Fibroblast of skin of abdomen (primary cell): ENCODE results near the gene CDK6.

Experiments
- DNase-seq: peaks from one replicate; pipeline ENCODE4 v3.0.0-alpha.2; 2013

CDK6 gene

GRCh38 chr7:92680442-92680841, 155.9 kb downstream of the CDK6 start:
- DNase-seq = peak; percentile 13

GRCh38 chr7:92678291-92678920, 158.0 kb downstream of the CDK6 start:
- no peak for DNase-seq

GRCh38 chr7:92674379-92674778, 162.0 kb downstream of the CDK6 start:
- DNase-seq = no peak

- DNase-seq = no peak
These were observed 164.7 kb downstream of the CDK6 start for GRCh38 chr7:92671505-92672169.

GRCh38 chr7:92670204-92670851, 166.0 kb downstream of the CDK6 start:
- DNase-seq = no peak

- DNase-seq = no peak
These were observed 166.7 kb downstream of the CDK6 start for GRCh38 chr7:92669616-92670165.

- DNase-seq = no peak
These were observed 167.8 kb downstream of the CDK6 start for GRCh38 chr7:92668564-92668963.

GRCh38 chr7:92667816-92668535, 168.4 kb downstream of the CDK6 start:
- DNase-seq = peak; percentile 37

GRCh38 chr7:92665926-92666325, 170.4 kb downstream of the CDK6 start:
- DNase-seq = no peak

GRCh38 chr7:92661651-92662050, 174.7 kb downstream of the CDK6 start:
- DNase-seq = no peak

GRCh38 chr7:92658671-92659070, 177.7 kb downstream of the CDK6 start:
- no peak for DNase-seq

- DNase-seq = no peak
These were observed 179.0 kb downstream of the CDK6 start for GRCh38 chr7:92657391-92657790.

GRCh38 chr7:92656121-92656520, 180.3 kb downstream of the CDK6 start:
- DNase-seq = no peak

- DNase-seq = no peak
These were observed 181.0 kb downstream of the CDK6 start for GRCh38 chr7:92655346-92655884.

- no peak for DNase-seq
These were observed 183.2 kb downstream of the CDK6 start for GRCh38 chr7:92653136-92653535.

GRCh38 chr7:92652536-92652935, 183.8 kb downstream of the CDK6 start:
- no peak for DNase-seq

GRCh38 chr7:92650391-92650790, 186.0 kb downstream of the CDK6 start:
- DNase-seq = no peak

GRCh38 chr7:92648067-92648466, 188.3 kb downstream of the CDK6 start:
- no peak for DNase-seq

GRCh38 chr7:92647652-92648051, 188.7 kb downstream of the CDK6 start:
- no peak for DNase-seq

GRCh38 chr7:92647011-92647625, 189.3 kb downstream of the CDK6 start:
- no peak for DNase-seq

- DNase-seq = no peak
These were observed 191.0 kb downstream of the CDK6 start for GRCh38 chr7:92645114-92646061.
